Fibroblast of mammary gland (primary cell): ENCODE measurements around the gene BAG3.

Experiments
- DNase-seq: peaks from one replicate; pipeline ENCODE4 v3.0.0-alpha.2; 2010; ENCODE audit warnings: low read depth
- H3K4me3 ChIP-seq: 2 replicates; pipeline ENCODE4 v1.5.1; 2011; ENCODE audit warnings: low read depth, mild to moderate bottlenecking, low read length, moderate library complexity; ENCODE audit not compliant: control insufficient read depth
- CTCF ChIP-seq: conservative IDR thresholded peaks from 2 replicates; pipeline ENCODE4 v1.5.1; 2011; ENCODE audit warnings: low read depth, low read length, inconsistent platforms; ENCODE audit not compliant: control insufficient read depth, insufficient read depth

BAG3 gene

GRCh38 chr10:119725828-119726675 lies 74.9 kb downstream of the BAG3 start, which contains the start of gene INPP5F:
INPP5F (plus strand) TSS chr10:119726050; CDS start chr10:119726263, 213 bp downstream.
- peak; percentile 95 for DNase-seq
- no peak for TF ChIP-seq CTCF
- peak within 1 kb of the TSS; percentile 67 for H3K4me3 ChIP-seq

DNA sequence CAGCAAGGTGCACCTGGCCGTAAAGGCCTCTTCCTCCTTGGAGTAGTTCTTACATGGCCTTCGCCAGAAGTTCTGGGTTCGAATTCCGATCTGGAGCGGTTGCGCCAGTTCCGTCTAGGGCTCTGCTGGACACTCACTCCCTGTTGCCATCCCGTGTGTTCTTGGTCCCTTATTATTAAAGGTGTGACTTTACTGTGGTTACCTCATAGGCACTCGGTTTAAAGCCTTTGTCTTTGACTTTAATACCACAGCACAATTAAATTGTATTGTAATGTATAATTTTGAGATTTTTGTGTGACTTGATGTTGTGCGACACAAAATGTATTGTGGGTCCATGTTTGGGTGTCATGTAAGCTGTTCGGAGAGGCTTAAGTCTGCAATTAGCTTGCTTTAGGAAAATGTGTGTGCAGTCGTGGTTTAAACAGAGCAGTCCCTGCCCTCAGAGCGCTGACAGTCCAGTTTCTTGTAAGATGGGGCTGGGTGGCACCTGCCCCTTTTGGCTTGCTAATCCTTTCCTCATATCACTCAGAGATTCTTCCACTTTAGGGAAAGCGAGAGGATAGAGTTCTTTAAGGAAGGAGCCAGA lies 75.6 kb downstream of the BAG3 start:
- peak overlapping the region; percentile 67 for H3K4me3 ChIP-seq
- TF ChIP-seq CTCF = no peak
- no peak for DNase-seq
